Measurements from ENCODE around the gene LY6G6F.

Gene LY6G6F

DNA sequence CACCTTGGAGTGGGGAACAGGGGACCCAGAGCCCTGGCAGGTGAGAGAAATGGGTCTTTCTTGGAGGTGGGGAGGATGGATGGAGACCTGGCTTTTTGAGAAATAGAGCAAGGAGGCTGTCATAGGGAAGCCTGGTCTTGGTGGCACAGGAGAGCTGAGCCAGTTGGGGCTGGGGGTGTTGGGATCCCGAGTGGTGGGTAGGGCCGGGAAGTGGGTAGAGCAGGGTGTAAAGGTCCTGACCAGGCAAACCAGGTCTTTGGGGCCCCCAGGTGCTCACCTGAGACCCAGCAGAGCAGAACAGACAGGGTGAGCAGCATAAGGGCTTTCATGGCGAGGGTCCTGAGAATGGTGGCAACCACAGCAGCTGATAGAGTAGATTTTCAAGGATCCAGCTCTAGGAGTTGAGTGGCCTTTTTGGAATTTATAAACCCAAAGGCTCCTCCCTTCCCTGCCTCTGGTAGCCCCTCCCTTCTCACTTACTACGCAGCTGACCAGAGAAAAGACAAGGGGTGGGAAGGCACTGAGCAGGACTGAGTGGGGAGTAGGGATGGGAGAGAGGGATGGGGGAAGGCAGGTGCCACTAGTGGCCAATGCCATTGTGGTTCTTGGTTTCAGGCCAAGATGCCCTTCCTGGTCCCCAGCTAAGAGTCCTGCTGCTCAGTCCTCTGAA is 14.8 kb downstream of the LY6G6F start, which contains the start of gene LY6G6C:
TSS of gene LY6G6C (minus strand) at position 396 of the 670 bp plus-strand sequence. CDS start at position 329, 67 bp downstream.
- TF ChIP-seq ZFX (IDR thresholded peaks at IDR 0.05) = no peak
- TF ChIP-seq, protein P1, sequence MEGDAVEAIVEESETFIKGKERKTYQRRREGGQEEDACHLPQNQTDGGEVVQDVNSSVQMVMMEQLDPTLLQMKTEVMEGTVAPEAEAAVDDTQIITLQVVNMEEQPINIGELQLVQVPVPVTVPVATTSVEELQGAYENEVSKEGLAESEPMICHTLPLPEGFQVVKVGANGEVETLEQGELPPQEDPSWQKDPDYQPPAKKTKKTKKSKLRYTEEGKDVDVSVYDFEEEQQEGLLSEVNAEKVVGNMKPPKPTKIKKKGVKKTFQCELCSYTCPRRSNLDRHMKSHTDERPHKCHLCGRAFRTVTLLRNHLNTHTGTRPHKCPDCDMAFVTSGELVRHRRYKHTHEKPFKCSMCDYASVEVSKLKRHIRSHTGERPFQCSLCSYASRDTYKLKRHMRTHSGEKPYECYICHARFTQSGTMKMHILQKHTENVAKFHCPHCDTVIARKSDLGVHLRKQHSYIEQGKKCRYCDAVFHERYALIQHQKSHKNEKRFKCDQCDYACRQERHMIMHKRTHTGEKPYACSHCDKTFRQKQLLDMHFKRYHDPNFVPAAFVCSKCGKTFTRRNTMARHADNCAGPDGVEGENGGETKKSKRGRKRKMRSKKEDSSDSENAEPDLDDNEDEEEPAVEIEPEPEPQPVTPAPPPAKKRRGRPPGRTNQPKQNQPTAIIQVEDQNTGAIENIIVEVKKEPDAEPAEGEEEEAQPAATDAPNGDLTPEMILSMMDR (conservative IDR thresholded peaks at IDR 0.05) = no peak
- no peak within 1 kb of the TSS for H3K27ac ChIP-seq

DNA sequence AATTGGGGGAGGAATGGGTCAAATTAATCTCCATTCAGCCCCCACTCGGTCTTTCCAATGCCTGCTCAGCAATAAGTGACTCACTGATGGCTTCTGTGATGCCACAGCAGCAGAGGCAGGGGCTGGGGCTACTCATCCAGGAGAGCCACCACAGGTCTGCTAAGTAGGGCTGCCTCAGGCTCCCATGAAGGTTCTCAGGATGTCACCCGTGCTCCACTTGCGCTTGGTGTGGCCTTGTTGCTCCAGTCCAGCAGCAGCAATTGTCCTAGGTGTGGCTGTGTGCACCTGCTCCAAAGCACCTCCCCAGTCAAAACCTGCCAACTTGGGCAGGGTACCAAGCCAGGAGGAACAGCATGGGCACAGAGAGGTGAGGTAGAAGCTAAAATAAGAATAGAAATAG is 15.5 kb downstream of the LY6G6F start:
- TF ChIP-seq, protein P1 (conservative IDR thresholded peaks at IDR 0.05) = no peak
- no peak for TF ChIP-seq ZFX (IDR thresholded peaks at IDR 0.05)
- no peak overlapping the region for H3K27ac ChIP-seq

DNA sequence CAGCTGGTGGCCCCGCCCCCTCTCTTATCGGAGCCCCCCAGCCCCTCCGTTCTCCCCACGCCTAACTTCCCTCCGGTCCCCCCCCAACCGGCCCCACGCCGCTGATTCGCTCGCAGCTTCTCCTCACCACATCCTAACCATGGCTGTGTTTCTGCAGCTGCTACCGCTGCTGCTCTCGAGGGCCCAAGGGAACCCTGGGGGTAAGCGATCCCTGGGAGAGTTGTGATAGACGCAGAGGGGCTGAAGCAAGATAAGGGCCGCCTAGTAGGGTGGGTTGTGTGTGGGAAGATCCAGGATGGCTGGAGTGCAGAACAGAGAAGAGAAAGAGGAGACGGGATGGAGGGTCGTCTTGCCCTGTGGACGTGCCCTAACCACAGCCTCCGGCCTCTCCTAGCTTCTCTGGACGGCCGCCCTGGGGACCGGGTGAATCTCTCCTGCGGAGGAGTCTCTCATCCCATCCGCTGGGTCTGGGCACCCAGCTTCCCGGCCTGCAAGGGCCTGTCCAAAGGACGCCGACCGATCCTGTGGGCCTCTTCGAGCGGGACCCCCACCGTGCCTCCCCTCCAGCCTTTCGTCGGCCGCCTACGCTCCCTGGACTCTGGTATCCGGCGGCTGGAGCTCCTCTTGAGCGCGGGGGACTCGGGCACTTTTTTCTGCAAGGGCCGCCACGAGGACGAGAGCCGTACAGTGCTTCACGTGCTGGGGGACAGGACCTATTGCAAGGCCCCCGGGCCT is 16.7 kb downstream of the LY6G6F start, which contains the start of gene MPIG6B:
TSS of gene MPIG6B (plus strand) at position 129 of the 735 bp plus-strand sequence. CDS start at position 140, 11 bp downstream.
- TF ChIP-seq, protein P1 (conservative IDR thresholded peaks at IDR 0.05) = no peak
- TF ChIP-seq ZFX (IDR thresholded peaks at IDR 0.05) = no peak
- H3K27ac ChIP-seq = no peak within 1 kb of the TSS

DNA sequence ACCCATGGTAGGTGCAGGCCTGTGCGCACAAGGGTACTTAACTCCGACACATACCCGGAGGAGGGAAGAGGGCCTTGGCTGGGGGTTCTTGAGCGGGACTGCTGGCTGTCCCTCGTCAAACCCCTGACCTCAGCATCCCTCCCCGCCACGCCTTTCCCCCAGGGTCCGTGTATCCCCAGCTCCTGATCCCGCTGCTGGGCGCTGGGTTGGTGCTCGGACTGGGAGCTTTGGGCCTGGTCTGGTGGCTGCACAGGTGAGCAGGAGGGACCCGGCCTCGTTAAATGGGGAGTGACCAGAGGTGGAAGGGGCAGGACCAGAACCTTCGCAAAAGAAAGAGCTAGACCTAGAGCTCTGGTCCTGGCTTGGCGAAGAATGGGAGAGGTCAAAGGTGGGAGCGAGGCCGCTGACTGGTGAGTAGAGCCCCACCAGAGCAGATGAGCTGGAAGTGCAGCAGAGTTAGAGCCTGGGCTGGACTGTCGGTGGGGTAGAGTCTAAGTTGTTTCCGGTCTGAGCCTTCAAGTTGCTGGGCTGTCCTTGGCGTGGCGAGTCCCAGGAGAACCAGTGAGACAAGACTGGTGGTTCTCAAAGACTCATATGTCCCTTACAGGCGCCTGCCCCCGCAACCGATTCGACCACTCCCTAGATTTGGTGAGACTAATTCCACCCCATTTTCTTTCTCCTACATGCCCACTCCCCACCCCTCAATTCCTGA is 17.5 kb downstream of the LY6G6F start:
- H3K27ac ChIP-seq = no peak overlapping the region
- TF ChIP-seq, protein P1 (conservative IDR thresholded peaks at IDR 0.05) = no peak
- no peak for TF ChIP-seq ZFX (IDR thresholded peaks at IDR 0.05)

DNA sequence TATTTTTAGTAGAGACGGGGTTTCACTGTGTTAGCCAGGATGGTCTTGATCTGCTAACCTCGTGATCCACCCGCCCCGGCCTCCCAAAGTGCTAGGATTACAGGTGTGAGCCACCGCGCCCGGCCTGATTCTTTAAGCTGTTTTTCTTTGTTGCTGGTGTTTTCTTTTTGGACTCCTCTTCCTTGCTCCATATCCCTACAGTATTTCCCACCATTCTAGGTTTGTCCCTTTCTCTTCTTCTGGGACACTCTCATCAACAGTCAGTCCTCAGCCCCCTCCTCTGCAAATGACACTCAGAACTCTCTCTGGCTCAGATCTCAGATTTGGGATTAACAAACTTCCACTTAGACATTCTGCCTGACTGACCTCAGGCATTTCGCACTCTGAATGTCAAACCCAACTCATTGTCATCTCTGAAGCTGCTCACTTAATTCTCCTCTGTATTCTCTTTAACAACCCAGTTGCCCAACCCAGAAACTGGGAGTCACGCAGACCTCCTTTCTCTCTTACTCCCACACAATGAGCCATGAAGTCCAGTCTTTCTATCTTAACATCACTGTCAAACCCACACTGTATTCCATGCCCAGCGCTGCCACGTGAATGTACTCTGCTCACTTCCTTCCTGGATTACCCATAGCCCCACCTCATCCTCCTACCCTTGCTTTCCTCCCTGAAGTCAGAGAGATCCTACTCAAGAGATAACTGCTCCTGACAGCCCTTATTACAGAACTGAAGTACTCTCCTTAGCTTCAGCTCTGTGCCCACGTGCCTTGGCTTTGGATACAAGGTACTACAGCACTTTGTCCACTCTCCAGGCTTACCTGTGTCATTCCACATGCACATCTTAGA is 19.1 kb downstream of the LY6G6F start:
- no peak for TF ChIP-seq ZFX (IDR thresholded peaks at IDR 0.05)
- TF ChIP-seq, protein P1 (conservative IDR thresholded peaks at IDR 0.05) = no peak
- H3K27ac ChIP-seq = no peak overlapping the region

DNA sequence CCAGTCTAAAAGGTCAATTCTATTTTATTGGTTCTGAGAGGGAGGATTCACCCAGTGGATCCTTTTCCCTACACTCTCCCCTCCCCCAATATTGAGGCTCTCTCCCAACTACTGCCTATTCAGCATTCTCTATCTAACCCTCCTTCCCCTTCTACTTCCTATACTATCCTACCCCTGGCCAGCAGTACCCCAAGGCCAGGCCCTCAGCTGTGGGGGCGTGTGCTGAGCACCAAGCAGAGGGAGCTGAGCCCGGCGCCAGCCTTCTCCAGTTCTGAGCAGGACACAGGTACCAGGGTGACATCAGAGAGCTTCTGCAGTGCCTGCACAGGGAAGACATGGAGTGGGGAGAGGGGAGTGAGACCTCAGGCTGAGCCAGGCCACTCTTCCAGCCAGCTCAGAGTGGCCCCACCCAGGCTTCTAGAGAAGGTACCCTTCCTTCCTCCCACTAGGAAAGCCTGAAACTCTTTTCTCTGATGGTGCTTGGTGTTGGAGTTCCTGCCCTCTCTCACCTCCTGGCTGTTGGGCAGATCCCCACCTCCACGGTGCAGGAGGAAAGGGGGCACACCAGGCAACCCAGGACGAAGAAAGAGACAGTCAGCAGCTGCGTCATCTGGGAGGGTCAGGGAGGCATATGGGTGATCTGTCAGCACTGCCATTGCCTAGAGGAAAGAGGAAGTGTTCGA is 20.5 kb downstream of the LY6G6F start:
- H3K27ac ChIP-seq = no peak overlapping the region
- TF ChIP-seq, protein P1 (conservative IDR thresholded peaks at IDR 0.05) = no peak
- TF ChIP-seq ZFX (IDR thresholded peaks at IDR 0.05) = no peak
